AG10803 (cell line): ENCODE measurements around the gene ASTN1.

Experiments
- DNase-seq: peaks from one replicate; pipeline ENCODE4 v3.0.0; 2010; ENCODE audit warnings: low read depth
- H3K4me3 ChIP-seq: 2 replicates; pipeline ENCODE4 v1.5.1; 2011; ENCODE audit warnings: mild to moderate bottlenecking, low read length, control low read depth
- CTCF ChIP-seq: conservative IDR thresholded peaks from 2 replicates; pipeline ENCODE4 v1.5.1; 2011; ENCODE audit warnings: mild to moderate bottlenecking, low read length, control low read depth, inconsistent platforms

The ASTN1 gene

GRCh38 chr1:176884286-176884685 is 280.2 kb downstream of the ASTN1 start:
- H3K4me3 ChIP-seq = no peak overlapping the region
- no peak for DNase-seq
- no peak for TF ChIP-seq CTCF

GRCh38 chr1:176880955-176881595 is 283.4 kb downstream of the ASTN1 start:
- DNase-seq = peak; percentile 68
- H3K4me3 ChIP-seq = no peak overlapping the region
- peak; percentile 88 for TF ChIP-seq CTCF

- no peak for DNase-seq
- no peak for TF ChIP-seq CTCF
- no peak overlapping the region for H3K4me3 ChIP-seq
Measured at GRCh38 chr1:176879784-176880620, 284.5 kb downstream of the ASTN1 start.

GRCh38 chr1:176878750-176879536 is 285.6 kb downstream of the ASTN1 start:
- no peak overlapping the region for H3K4me3 ChIP-seq
- no peak for TF ChIP-seq CTCF
- no peak for DNase-seq

GRCh38 chr1:176877557-176877956 is 287.0 kb downstream of the ASTN1 start:
- TF ChIP-seq CTCF = no peak
- DNase-seq = no peak

GRCh38 chr1:176876966-176877515 is 287.5 kb downstream of the ASTN1 start:
- no peak overlapping the region for H3K4me3 ChIP-seq
- no peak for DNase-seq
- TF ChIP-seq CTCF = no peak

More at GRCh38 chr1:176877557-176877956, 287.0 kb downstream of the ASTN1 start:
- no peak overlapping the region for H3K4me3 ChIP-seq
